KBM-7 (cell line): ENCODE data around the gene SMURF1.

Experiments
- DNase-seq: peaks from one replicate; pipeline ENCODE4 v3.0.0-alpha.2; 2015
- in situ Hi-C: fragments of 300-500 bp; cut with MboI; formaldehyde crosslinking; loops from 2 replicates; pipeline ENCODE4 v1.14.3; 2020; ENCODE audit warnings: low sequenced_read_pairs, low pct_unique_long_range_greater_than_20kb, mixed read lengths

Gene SMURF1

GRCh38 chr7:98984126-98984525 is 159.8 kb downstream of the SMURF1 start:
- in situ Hi-C loops = no loop called here

GRCh38 chr7:98982686-98983085 is 161.2 kb downstream of the SMURF1 start:
- in situ Hi-C loops = no loop called here
- DNase-seq = no peak

More at GRCh38 chr7:98984126-98984525, 159.8 kb downstream of the SMURF1 start:
- DNase-seq = no peak

DNA sequence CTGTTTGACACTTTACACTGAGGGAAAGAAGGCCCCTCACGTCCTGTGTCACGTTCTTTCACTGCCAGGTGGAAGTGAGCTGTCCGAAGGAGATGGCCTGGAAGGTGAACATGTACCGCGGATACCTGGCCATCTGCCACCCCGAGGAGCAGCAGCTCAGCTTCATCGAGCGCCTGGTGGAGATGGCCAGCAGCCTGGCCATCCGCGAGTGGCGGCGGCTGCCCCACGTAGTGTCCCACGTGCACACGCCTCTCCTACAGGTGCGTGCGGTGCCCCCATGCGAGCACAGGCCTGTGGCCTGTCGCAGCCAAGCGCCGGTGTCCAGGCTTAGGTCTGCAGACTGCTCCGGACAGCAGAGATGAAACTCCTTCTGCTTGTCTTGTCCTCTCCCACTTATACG is 162.2 kb downstream of the SMURF1 start:
- in situ Hi-C loops = no loop called here
- no peak for DNase-seq

DNA sequence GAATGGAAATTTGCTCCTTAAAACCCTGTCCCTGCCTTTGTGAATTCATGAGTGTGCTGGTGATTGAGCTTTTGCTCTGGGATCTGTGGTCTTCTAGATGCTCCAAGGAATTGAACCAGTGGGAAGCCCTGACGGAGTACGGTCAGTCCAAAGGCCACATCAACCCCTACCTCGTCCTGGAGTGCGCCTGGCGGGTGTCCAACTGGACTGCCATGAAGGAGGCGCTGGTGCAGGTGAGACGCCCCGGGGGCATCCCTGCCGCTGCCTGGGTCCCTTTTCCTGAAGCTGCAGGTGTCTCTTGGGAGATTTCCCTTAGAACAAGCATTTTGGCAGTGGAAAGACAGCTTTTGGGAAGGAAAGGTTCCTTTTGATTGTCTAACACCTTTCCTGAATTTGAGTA is 165.2 kb downstream of the SMURF1 start:
- no peak for DNase-seq
- in situ Hi-C loops = no loop called here
